Measurements from ENCODE around the gene PELI1. TPM values are rescaled to one million over a fixed set of nuclear protein-coding genes. Genes with fewer than 3 reads are reported as not detected.

Gene PELI1
- total RNA-seq, 1 donor from 2014 or later, result 24.0 TPM

DNA sequence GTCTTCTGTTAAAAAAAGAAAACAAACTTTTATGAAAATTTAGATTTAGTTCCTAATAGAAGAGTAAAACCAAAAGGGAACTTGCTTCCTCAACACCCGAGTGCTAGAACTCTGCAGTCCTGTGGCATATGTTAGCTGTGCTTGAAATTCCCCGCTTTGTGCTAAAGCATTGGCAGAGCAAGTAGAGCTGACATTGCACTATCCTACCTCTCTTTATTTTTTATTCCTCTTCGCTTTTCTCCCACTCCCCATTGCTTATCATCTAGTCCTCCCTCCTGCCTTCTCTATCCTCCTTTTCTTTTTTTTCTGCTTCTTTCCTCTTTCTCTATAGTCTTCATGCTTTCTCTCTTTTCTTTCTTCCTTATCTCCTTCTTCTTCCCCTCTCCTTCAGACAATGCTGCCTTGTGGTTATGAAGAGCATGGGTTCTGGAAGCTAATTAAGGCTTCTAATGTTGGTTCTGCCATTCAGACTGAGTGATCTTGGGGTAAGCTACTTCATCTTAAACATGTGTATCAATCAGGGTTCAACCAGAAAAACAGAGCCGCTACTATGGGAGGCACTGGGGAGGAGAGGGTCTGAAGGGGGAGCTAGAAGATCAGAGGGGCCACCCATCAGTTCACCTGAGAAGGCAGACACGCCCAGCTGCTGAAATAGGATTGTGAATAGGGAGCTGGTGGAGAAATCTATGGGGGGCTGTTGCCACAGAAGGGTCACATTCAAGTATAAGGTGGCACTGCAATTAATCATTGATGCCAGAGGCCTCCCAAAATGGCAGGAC, 31.4 kb upstream of the PELI1 start:
- H3K36me3 ChIP-seq (ENCODE audit: control insufficient read depth in 3 of 3, insufficient read depth in 3 of 3, low read length in 3 of 3), result no peaks in the 10 kb centered on the region
- no peak overlapping the region for H3K27ac ChIP-seq (ENCODE audit: low read depth, low read length)
- peaks cover 0 to 3% (median 3%) of the 10 kb centered on the region in 3 donors for H3K4me1 ChIP-seq (ENCODE audit: control insufficient read depth in 3 of 3, insufficient read depth in 3 of 3, low read length in 3 of 3)
- no peak overlapping the region for H3K9ac ChIP-seq (ENCODE audit: low read depth in 1 of 3, low read length in 3 of 3)
- H3K4me3 ChIP-seq (ENCODE audit: low read length in 3 of 3), result no peak overlapping the region
- no peaks in the 10 kb centered on the region for H3K9me3 ChIP-seq (ENCODE audit: control insufficient read depth in 3 of 3, low read length in 3 of 3)
- H3K27me3 ChIP-seq (ENCODE audit: control insufficient read depth in 3 of 3, insufficient read depth in 3 of 3, low read length in 3 of 3), result no peaks in the 10 kb centered on the region

DNA sequence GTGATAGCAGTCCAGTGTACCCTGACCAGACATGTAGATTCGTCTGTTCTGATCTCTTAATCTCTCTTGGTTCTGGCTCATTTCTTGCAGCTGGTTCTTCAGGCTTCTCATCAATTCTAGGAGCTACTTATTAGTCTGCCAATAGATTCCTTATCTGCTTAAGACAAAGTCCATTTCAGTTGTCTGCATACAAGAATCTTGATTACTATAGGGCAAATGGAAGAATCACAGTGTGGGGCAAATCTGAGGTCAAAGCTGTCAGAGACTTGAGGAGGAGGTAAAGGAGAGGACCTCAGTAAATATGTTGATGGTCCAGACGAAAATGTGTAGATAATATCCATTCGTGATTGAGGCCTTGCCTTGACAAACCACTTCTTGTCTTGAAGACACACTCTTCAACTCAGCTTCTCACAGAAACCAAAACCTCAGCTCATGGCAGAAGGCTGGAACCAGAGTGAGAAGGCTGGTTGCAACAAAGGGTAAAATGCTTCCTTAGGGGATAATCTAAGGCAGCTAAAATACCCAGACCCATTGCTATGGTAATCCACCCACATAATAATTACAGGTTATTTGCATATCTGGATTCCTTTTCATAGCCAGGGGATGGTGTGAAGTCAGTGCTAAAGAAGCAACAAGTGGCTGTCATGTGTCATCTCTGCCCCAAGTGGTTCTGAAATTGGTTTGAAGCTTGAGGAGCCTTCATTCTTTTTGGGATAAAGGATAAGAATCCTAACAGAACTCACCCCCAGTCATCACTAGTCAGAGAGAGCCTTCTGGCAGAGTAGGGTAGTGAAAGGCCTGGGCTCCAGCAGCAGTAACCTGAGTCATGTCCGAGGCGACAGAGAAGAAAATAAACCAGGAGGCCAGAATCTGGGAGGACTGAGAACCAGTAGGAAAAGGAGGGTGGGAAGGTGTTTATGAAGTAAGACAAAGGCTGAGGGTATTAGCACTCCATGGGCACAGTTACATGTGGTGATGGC, 29.2 kb upstream of the PELI1 start:
- Histone ChIP-seq H3K9ac (ENCODE audit: low read depth in 1 of 3, low read length in 3 of 3) (no peak overlapping the region), H3K9me3 (ENCODE audit: control insufficient read depth in 3 of 3, low read length in 3 of 3) (no peaks in the 10 kb centered on the region), H3K36me3 (ENCODE audit: control insufficient read depth in 3 of 3, insufficient read depth in 3 of 3, low read length in 3 of 3) (no peaks in the 10 kb centered on the region), H3K27ac (ENCODE audit: low read depth, low read length) (no peak overlapping the region), H3K27me3 (ENCODE audit: control insufficient read depth in 3 of 3, insufficient read depth in 3 of 3, low read length in 3 of 3) (no peaks in the 10 kb centered on the region), H3K4me3 (ENCODE audit: low read length in 3 of 3) (no peak overlapping the region), H3K4me1 (ENCODE audit: control insufficient read depth in 3 of 3, insufficient read depth in 3 of 3, low read length in 3 of 3) (peaks cover 0 to 3% (median 3%) of the 10 kb centered on the region in 3 donors)

DNA sequence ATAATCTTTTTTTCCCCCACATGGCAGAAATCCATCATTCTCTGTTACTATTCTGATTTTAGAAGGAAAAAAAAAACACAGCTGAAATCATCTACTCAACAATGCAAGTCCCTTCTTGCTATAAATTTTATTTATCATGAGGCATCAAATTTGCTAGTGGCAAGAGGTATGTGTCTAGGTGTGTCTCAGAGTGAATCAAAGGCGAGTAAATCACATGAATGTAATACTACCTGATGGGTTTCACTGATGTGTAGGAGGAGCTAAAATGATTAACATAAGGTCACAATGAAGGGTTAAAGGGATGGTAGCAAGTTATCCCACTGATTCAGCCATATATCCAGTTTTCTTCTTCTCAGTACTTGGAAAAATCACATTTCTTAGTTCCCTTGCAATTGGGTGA, 24.5 kb upstream of the PELI1 start:
- Histone ChIP-seq H3K4me3 (ENCODE audit: low read length in 3 of 3) (no peak overlapping the region), H3K36me3 (ENCODE audit: control insufficient read depth in 3 of 3, insufficient read depth in 3 of 3, low read length in 3 of 3) (no peaks in the 10 kb centered on the region), H3K27ac (ENCODE audit: low read depth, low read length) (no peak overlapping the region), H3K27me3 (ENCODE audit: control insufficient read depth in 3 of 3, insufficient read depth in 3 of 3, low read length in 3 of 3) (no peaks in the 10 kb centered on the region), H3K9me3 (ENCODE audit: control insufficient read depth in 3 of 3, low read length in 3 of 3) (no peaks in the 10 kb centered on the region), H3K9ac (ENCODE audit: low read depth in 1 of 3, low read length in 3 of 3) (no peak overlapping the region), H3K4me1 (ENCODE audit: control insufficient read depth in 3 of 3, insufficient read depth in 3 of 3, low read length in 3 of 3) (peaks cover 0 to 3% (median 0%) of the 10 kb centered on the region in 3 donors)

DNA sequence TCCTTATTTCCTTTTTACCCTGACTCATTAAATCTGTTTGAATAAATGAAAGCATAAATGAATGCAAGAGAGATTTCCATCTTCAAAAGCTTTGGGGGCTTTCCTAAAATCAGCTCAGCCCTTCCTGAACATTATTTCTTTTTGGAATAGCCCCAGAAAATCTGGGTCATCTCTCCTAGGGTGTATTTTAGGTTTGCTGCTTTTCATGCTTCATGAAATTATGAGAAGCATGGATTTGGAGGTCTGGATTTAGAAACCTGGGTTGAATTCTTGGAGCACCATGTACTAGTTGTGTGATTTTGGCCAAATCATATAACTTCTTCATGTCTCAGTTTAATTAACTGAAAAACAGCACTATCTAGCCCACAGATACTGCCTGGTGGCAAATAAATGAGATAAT, 24.0 kb upstream of the PELI1 start:
- Histone ChIP-seq H3K9ac (ENCODE audit: low read depth in 1 of 3, low read length in 3 of 3) (no peak overlapping the region), H3K4me1 (ENCODE audit: control insufficient read depth in 3 of 3, insufficient read depth in 3 of 3, low read length in 3 of 3) (peaks cover 0 to 3% (median 0%) of the 10 kb centered on the region in 3 donors), H3K27me3 (ENCODE audit: control insufficient read depth in 3 of 3, insufficient read depth in 3 of 3, low read length in 3 of 3) (no peaks in the 10 kb centered on the region), H3K27ac (ENCODE audit: low read depth, low read length) (no peak overlapping the region), H3K9me3 (ENCODE audit: control insufficient read depth in 3 of 3, low read length in 3 of 3) (no peaks in the 10 kb centered on the region), H3K4me3 (ENCODE audit: low read length in 3 of 3) (no peak overlapping the region), H3K36me3 (ENCODE audit: control insufficient read depth in 3 of 3, insufficient read depth in 3 of 3, low read length in 3 of 3) (no peaks in the 10 kb centered on the region)

DNA sequence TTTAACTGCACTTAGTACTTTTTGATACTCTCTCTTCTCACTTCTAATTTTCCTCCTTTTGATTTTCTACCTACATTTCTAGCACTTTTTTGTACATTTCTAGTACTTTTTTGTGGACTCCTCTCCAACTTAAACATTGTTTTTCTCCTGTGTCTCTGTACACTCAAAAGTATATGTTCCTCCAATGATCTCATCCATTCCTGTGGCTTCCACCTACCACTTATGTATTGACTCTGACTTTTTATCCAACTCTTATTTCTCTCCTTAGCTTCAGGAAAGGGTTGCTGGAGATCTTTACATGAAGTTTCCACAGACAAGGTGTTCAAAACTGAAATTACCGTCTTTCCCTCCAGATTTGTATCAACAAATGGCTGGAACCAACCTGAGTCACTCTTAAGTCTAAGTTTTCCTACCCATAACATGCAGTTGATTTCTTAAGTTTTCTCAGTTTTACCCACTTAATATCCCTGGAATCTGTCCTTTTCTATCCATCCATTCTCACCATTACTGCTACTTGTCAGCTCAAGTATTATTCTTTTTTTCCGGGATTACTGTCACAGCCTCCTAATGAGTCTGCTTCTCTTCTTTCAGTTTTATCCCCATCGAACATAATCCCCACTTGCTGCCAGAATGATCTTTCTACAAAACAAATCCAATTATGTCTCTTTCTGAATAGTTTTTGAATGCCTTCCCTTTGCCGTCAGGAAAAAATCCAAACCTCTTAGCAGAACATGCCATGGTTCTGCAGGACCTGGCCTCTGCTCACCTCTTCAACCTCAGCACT, 22.6 kb upstream of the PELI1 start:
- Histone ChIP-seq H3K4me1 (ENCODE audit: control insufficient read depth in 3 of 3, insufficient read depth in 3 of 3, low read length in 3 of 3) (peaks cover 0 to 3% (median 0%) of the 10 kb centered on the region in 3 donors), H3K27me3 (ENCODE audit: control insufficient read depth in 3 of 3, insufficient read depth in 3 of 3, low read length in 3 of 3) (no peaks in the 10 kb centered on the region), H3K9ac (ENCODE audit: low read depth in 1 of 3, low read length in 3 of 3) (no peak overlapping the region), H3K4me3 (ENCODE audit: low read length in 3 of 3) (no peak overlapping the region), H3K9me3 (ENCODE audit: control insufficient read depth in 3 of 3, low read length in 3 of 3) (no peaks in the 10 kb centered on the region), H3K36me3 (ENCODE audit: control insufficient read depth in 3 of 3, insufficient read depth in 3 of 3, low read length in 3 of 3) (no peaks in the 10 kb centered on the region), H3K27ac (ENCODE audit: low read depth, low read length) (no peak overlapping the region)

DNA sequence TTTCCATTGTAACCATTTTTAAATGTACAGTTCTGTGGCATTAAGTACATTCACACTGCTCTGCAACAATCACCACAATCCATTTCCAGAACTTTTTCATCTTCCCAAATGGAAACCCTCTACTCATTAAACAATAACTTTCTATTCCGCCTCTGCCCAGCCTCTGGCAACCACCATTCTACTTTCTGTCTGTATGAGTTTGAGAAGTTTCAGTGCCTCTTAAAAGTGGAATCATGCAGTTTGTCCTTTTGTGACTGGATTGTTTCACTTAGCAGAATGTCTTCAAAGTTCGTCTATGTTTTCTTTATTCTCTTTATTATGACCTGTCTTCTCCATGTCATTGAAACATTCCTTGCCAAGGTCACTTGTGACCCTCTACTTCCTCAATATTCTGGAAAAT, 22.0 kb upstream of the PELI1 start:
- Histone ChIP-seq H3K36me3 (ENCODE audit: control insufficient read depth in 3 of 3, insufficient read depth in 3 of 3, low read length in 3 of 3) (no peaks in the 10 kb centered on the region), H3K27ac (ENCODE audit: low read depth, low read length) (no peak overlapping the region), H3K4me1 (ENCODE audit: control insufficient read depth in 3 of 3, insufficient read depth in 3 of 3, low read length in 3 of 3) (peaks cover 0 to 3% (median 0%) of the 10 kb centered on the region in 3 donors), H3K9ac (ENCODE audit: low read depth in 1 of 3, low read length in 3 of 3) (no peak overlapping the region), H3K27me3 (ENCODE audit: control insufficient read depth in 3 of 3, insufficient read depth in 3 of 3, low read length in 3 of 3) (no peaks in the 10 kb centered on the region), H3K4me3 (ENCODE audit: low read length in 3 of 3) (no peak overlapping the region), H3K9me3 (ENCODE audit: control insufficient read depth in 3 of 3, low read length in 3 of 3) (no peaks in the 10 kb centered on the region)

DNA sequence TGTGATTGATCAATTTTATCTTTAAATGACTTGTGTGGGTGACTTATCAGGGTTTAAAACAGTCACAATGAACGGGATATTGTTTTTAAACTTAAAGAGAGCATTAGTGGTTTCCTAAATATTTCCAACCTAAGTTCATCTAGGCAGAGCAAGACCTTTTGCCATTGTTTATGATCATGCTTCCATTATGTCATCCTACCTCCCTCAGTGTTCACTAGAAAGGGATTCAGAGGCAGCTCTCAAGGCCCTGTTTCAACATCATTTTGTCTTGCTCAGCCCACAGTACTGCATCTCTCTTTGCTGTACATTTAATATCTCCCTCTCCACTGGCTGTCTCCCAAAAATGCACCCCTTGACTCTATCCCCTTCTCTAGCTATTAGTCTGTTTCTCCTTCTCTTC, 21.5 kb upstream of the PELI1 start:
- Histone ChIP-seq H3K4me1 (ENCODE audit: control insufficient read depth in 3 of 3, insufficient read depth in 3 of 3, low read length in 3 of 3) (peaks cover 0 to 3% (median 0%) of the 10 kb centered on the region in 3 donors), H3K9me3 (ENCODE audit: control insufficient read depth in 3 of 3, low read length in 3 of 3) (no peaks in the 10 kb centered on the region), H3K4me3 (ENCODE audit: low read length in 3 of 3) (no peak overlapping the region), H3K27me3 (ENCODE audit: control insufficient read depth in 3 of 3, insufficient read depth in 3 of 3, low read length in 3 of 3) (no peaks in the 10 kb centered on the region), H3K36me3 (ENCODE audit: control insufficient read depth in 3 of 3, insufficient read depth in 3 of 3, low read length in 3 of 3) (no peaks in the 10 kb centered on the region), H3K9ac (ENCODE audit: low read depth in 1 of 3, low read length in 3 of 3) (no peak overlapping the region), H3K27ac (ENCODE audit: low read depth, low read length) (no peak overlapping the region)

DNA sequence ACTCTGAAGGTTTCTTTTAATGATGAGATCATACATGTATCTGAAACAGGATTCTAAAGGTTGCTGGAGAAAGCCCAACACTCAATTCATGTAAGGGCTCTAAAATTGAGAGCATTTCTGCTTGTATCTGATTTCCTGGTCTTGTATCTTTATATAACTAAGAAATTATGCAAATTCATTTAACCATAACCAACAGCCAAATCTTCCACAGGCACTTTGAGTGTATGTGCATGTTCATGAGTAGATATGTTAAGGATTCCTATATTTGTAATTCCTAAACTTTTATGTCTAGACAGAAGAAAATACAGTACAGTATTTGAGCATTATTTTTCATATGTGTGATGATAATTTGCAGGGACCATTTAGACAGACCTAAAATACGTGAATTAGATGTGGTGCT, 20.4 kb upstream of the PELI1 start:
- H3K27ac ChIP-seq (ENCODE audit: low read depth, low read length), result no peak overlapping the region
- H3K4me1 ChIP-seq (ENCODE audit: control insufficient read depth in 3 of 3, insufficient read depth in 3 of 3, low read length in 3 of 3), result peaks cover 0 to 3% (median 0%) of the 10 kb centered on the region in 3 donors
- no peaks in the 10 kb centered on the region for H3K27me3 ChIP-seq (ENCODE audit: control insufficient read depth in 3 of 3, insufficient read depth in 3 of 3, low read length in 3 of 3)
- H3K36me3 ChIP-seq (ENCODE audit: control insufficient read depth in 3 of 3, insufficient read depth in 3 of 3, low read length in 3 of 3), result no peaks in the 10 kb centered on the region
- H3K9ac ChIP-seq (ENCODE audit: low read depth in 1 of 3, low read length in 3 of 3), result no peak overlapping the region
- H3K9me3 ChIP-seq (ENCODE audit: control insufficient read depth in 3 of 3, low read length in 3 of 3), result no peaks in the 10 kb centered on the region
- no peak overlapping the region for H3K4me3 ChIP-seq (ENCODE audit: low read length in 3 of 3)

DNA sequence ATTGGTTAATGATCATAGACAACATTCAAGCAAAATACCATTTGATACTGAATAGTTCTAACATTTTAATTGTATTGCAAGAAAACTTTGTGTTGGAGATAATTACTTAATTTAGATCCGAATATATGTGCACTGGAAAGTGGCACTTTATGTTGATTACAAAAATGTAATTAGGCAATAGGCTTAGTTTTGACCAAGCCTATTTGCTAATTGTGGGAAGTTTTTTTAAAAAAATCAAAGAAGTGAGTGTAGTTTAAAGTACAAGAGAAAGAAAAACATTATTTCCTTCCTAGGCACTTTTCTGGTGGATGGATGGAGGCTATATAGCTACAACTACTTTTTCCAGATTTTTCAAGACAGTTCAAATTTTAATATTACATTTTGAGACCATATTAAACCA, 18.3 kb upstream of the PELI1 start:
- Histone ChIP-seq H3K27ac (ENCODE audit: low read depth, low read length) (no peak overlapping the region), H3K4me3 (ENCODE audit: low read length in 3 of 3) (no peak overlapping the region), H3K36me3 (ENCODE audit: control insufficient read depth in 3 of 3, insufficient read depth in 3 of 3, low read length in 3 of 3) (no peaks in the 10 kb centered on the region), H3K9me3 (ENCODE audit: control insufficient read depth in 3 of 3, low read length in 3 of 3) (no peaks in the 10 kb centered on the region), H3K9ac (ENCODE audit: low read depth in 1 of 3, low read length in 3 of 3) (no peak overlapping the region), H3K27me3 (ENCODE audit: control insufficient read depth in 3 of 3, insufficient read depth in 3 of 3, low read length in 3 of 3) (no peaks in the 10 kb centered on the region), H3K4me1 (ENCODE audit: control insufficient read depth in 3 of 3, insufficient read depth in 3 of 3, low read length in 3 of 3) (peaks cover 0 to 4% (median 2%) of the 10 kb centered on the region in 3 donors)
